Breast epithelium (tissue), 3 donors: ENCODE measurements around the gene NSMF.

Experiments
- POLR2A ChIP-seq: fragments of 450-650 bp; IDR thresholded peaks from one replicate; pipeline ENCODE4 v1.6.1; 2016; ENCODE audit warnings: antibody characterized with exemption, mild to moderate bottlenecking, moderate library complexity
- POLR2AphosphoS5 ChIP-seq, 3 donors: sonication (generic); formaldehyde crosslinking; IDR thresholded peaks; one replicate each; pipeline ENCODE4 v1.6.1; 2017; ENCODE audit warnings: antibody characterized with exemption in 3 of 3
- TF ChIP-seq, protein P1 (sequence below), 3 donors: fragments of 450-650 bp; IDR thresholded peaks; one replicate each; pipeline ENCODE4 v1.5.1; 2016 to 2017; ENCODE audit warnings: antibody characterized with exemption in 3 of 3, mild to moderate bottlenecking in 3 of 3, moderate library complexity in 3 of 3

DNA sequence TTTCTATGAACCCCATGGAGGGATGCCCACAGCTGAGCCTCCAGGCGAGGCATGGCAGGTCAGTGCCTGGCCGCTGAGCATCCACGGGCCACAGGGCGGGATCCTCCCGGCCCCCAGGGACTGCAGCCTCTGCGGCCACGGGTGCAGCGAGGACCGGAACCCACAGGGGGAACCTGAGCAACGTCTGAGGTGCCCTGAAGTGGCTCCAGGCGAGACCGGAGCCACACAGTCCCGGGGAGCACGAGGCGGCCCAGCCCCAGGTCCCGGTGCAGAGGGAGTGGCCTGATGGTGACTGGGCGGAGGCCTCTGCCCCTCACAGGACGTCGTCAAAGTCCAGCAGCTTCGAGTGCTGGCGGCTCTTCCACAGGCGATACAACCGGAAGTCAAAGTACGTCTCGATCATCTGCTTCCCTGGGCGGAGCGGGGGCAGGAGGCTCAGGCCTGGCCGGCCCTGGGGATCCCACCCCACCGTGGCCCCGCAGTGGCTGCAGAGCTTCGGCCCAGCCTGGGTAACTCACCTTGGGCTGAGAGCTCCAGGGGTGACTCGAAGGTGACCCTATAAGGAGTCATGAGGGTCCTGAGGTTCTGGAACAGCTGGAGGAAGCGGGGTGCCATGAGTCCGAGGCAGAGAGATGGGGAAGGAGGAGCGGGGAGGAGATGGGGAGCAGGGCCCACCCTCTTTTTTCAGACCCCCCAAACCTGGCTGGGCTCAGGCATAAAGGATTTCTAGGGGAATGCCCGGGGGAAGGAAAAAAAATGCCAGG is 9.9 kb downstream of the NSMF start:
- TF ChIP-seq, protein P1, sequence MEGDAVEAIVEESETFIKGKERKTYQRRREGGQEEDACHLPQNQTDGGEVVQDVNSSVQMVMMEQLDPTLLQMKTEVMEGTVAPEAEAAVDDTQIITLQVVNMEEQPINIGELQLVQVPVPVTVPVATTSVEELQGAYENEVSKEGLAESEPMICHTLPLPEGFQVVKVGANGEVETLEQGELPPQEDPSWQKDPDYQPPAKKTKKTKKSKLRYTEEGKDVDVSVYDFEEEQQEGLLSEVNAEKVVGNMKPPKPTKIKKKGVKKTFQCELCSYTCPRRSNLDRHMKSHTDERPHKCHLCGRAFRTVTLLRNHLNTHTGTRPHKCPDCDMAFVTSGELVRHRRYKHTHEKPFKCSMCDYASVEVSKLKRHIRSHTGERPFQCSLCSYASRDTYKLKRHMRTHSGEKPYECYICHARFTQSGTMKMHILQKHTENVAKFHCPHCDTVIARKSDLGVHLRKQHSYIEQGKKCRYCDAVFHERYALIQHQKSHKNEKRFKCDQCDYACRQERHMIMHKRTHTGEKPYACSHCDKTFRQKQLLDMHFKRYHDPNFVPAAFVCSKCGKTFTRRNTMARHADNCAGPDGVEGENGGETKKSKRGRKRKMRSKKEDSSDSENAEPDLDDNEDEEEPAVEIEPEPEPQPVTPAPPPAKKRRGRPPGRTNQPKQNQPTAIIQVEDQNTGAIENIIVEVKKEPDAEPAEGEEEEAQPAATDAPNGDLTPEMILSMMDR (IDR thresholded peaks at IDR 0.05), result no peak
- TF ChIP-seq POLR2A (no peak), POLR2AphosphoS5 (IDR thresholded peaks at IDR 0.05) (no peak)
